SKM-1 treated with dmso at 0.1 percent for 144 hours (cell line): ENCODE data around the gene TMEM139.

ENCODE experiments used
- DNase-seq: peaks from one replicate; lab custom pipeline; 2025; ENCODE audit not compliant: unreplicated experiment; lab: John Stamatoyannopoulos, UW

Gene TMEM139

DNA sequence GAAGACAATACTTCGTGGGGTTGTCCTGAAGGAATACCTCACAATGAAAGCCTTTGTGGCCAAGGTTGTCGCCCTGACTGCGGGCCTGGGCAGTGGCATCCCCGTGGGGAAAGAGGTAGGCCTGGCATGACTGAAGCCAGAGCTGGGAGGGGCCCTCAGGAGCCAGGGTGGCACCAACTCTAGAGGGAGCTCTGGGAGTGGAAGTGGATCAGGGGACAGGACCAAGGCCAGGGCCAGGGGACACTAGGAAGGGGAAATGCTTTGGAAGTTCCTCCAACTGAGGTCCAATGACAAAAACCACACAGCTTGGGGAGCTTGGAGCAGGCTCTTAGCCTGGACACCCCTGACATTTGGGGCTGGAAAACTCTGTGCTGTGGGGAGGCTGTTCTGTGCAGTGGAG, 37.0 kb downstream of the TMEM139 start:
- no peak for DNase-seq

DNA sequence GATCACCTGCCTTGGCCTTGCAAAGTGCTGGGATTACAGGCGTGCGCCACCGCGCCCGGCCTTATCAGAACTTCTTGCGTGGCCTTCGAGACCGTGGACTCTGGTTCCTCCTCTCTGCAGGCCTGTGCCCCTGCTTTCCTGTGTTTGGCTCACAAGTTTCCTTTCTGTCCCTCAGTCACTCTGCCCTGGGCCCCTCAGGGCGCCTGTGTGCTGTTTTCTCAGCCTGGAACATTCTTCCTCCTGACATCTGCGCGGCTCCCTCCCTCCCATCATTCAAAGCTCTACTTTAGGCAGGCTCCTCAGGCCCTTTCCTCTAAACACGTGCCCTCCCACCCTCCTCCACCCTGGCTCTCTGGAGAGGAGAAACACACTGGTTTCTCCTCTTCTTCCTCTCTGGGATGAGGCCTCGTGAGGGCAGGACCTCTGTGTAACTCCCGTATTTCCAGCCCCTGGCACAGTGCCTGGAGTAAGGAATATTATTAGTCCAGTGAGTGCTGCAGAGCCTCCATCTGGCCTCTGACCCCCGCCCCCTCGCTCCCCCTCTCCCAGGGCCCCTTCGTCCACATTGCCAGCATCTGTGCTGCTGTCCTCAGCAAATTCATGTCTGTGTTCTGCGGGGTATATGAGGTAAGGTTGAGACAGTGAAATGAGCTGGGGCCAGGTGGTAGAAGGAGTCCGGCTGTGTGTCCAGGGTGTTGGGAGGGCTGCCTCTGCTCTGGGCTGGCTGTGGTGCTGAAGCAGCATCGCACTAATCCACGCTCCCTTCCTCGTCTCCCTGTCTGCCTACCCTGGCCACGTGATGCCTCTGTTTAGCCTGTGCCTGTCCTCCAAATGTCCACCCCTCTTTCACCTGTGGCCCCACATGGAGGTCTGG, 38.2 kb downstream of the TMEM139 start:
- DNase-seq, result no peak

DNA sequence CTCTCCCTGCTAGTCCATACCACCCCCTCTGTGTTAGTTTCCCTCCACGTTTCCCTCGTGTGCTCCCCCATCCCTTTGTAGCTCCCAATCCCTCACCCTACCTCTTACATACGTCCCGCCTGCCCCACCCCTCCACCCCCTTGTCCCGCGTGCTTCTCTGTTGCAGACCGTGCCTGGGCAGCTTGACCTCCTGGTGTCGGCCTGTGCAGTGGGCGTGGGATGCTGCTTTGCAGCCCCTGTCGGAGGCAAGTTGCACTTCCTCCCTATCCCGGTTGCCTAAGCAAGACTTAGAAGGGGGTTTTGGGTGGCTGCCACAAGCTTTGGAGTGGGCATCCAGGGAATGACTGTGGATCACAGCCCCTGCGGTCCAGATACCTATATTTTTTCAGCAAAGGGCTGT, 38.9 kb downstream of the TMEM139 start:
- no peak for DNase-seq

DNA sequence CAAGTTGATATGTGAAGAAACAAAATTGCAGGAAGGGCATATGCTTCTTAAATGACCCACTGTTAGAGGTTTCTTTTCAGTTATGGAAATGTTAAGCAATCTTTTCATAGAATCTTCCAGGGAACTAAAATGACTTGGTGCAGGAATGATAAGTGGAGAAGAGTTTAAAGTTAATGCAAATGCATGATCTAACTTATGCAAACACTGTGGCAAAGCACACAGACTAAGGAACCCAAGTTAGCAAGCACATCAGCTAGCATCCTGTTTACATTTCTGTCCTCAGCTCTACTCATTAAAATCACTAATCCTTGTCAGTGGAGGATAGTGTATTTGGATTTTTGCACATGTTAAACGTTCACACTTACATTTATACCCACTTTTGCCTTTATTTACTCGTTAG, 40.5 kb downstream of the TMEM139 start:
- no peak for DNase-seq

DNA sequence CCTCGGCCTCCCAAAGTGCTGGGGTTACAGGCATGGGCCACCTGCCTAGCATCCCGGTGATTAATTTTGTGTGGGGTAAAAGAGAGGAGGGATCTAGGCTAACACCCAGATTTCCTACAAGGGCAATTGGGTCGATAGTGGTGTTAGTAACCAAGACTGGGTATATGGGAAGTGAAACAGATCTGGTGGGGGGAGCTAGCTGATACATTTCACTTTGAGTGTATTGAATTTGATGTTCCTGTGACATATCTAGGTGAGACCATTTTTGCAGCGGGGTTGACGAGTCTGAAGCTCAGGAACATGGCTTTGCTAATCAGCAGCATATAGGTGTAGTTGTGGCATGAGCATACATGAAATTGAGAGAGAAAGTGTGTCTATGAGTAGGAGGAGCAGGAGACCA, 43.1 kb downstream of the TMEM139 start:
- DNase-seq, result no peak

DNA sequence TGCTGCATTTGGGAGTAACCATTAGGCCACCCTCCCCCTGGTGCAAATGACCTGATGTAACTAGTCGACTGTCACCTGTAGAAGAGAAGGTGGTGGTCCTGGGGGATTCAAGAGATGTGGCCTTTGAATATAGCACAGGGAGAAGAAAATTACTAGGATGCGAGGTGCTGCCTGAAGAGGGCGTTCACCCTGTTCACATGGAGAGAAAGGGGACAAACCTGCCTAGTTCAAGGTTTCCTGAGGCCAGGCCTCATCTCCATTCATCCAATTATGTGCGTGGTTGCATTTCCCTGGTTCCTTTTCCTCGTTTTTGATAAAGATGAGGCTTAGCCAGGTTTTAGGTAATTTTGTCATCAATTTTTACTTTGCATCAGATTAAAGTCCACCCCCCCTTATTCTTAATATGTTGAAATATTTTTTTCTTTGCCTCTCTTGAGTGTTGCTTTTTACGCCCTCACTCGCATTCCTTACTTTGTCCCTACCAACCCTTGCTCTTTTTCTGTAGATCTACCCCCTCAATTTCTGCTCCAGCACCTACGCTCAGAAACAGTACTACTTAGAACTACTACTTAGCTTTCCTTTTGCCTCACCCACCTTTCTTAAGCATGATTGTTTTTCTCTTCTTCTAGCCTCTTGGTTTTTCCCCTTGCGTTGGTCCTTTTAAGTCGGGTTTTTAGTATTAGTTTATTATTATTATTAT, 44.9 kb downstream of the TMEM139 start:
- no peak for DNase-seq

DNA sequence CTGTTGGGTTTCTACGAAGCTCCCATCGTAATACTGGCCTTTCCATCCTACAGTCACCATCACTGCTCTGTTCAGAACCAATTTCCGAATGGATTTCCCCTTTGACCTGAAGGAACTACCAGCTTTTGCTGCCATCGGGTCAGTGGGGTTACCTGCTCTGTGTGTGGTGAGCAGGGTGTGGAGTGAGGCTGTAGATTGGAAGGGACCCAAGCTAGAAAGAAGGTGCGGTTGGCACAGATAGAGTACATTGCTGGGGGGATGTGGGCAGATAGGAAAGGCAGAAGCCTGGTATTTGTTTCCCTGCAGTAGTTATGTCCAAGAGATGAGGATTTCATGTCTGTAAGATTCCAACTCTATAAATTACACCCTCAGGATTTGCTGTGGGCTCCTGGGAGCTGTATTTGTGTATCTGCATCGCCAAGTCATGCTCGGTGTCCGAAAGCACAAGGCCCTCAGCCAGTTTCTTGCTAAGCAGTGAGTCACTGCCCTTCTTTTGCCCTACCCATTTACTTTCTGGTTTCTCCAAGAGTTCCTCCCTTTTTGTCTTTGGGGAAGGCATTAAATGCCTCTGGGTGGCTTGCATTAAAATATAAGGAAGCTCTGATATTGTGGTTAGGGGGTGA, 46.5 kb downstream of the TMEM139 start:
- DNase-seq, result no peak

DNA sequence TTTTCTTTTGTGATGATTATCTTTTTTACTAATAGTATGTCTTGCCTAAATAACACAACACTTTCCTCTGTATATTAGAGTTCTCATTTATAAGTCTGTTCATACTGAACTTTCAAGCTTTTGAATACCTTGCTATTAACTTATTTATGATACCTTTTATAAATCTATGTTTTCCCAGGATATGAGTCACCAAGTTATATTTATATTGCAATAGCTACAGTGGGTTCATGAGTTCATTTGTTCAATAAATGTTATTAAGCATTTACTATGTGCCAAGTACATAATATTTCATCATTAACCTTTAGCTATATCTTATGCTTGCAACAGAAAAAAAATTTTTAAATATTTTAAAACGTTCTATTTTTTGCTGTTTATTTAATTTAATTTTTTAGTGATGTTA, 49.5 kb downstream of the TMEM139 start:
- DNase-seq, result no peak

DNA sequence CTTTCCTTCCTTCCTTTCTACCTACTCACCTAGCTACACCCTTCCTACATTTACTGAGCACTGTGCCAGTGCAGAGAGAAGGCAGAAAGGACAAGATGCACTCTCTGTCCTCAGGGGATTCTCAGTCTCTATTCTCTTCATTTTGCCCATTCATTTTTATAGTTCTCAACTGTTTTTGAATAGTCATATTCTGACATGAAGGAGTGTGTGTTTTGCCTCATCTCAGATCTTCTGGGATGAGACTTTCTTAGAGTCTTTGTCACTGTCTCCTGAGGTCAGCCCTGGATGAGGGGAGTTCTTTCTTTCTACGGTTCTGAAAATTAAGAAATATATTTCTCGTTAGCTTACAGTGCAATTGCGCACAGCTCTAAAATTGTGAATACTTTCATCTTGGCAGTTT, 52.5 kb downstream of the TMEM139 start:
- DNase-seq, result no peak
